ENCODE data around the gene FARS2. TPM values are rescaled to one million over a fixed set of nuclear protein-coding genes. Genes with fewer than 3 reads are reported as not detected.

The FARS2 gene
- total and polyA plus RNA-seq, 9 of the 15 experiments (the other 6 are each of a cell fraction or from before 2014, with no cell fraction given), result 16.5 to 62.2 (median 27.0) TPM

DNA sequence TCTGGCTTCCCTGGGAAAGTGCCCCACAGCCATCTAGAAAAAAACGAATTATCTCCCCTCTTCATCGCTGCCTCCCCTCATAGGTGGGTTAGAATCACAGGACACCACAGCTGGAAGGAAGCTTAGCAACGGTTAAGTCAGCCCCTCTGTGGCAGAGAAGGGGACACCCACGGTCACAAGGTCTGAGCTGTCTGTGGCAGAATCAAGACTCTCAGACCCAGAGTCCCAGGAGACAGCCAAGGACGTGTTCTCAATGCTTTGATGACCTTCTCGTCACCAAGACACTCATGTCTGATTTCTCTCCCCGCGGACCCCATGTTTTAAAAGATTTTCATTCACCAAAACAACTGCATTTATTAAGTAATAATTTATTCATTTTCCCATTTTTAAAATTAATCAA lies 523.9 kb downstream of the FARS2 start:
- Histone ChIP-seq H3K79me2 (ENCODE audit: control insufficient read depth, insufficient read depth, low read length) (no peaks in the 10 kb centered on the region), H3K4me2 (ENCODE audit: insufficient read depth, low read length) (no peak overlapping the region), H3K9me3 (replicated peaks; ENCODE audit: control insufficient read depth, insufficient read depth, low read depth, low read length) (no peaks in the 10 kb centered on the region), H3K9ac (ENCODE audit: insufficient read depth in 1 of 2, low read depth in 2 of 2, low read length in 2 of 2) (no peak overlapping the region), H3K36me3 (ENCODE audit: control insufficient read depth, insufficient read depth, low read length) (no peaks in the 10 kb centered on the region), H2AFZ (ENCODE audit: low read depth, low read length) (no peak overlapping the region), H3K9me1 (ENCODE audit: control insufficient read depth, insufficient read depth, low read length) (no peaks in the 10 kb centered on the region), H3K4me3 (no peak overlapping the region), H4K20me1 (replicated peaks; ENCODE audit: control insufficient read depth, insufficient read depth, low read length) (0 out of 2 replicates have a peak, but pooled peaks cover 4% of the 10 kb centered on the region), H3K27ac (ENCODE audit: extremely low read depth, low read depth, low read length) (no peak overlapping the region), H3K4me1 (replicated peaks in 1 of 2; ENCODE audit: control insufficient read depth in 2 of 2, insufficient read depth in 2 of 2, low read length in 2 of 2) (no peaks in the 10 kb centered on the region; a peak in 1 of 5 replicates), H3K27me3 (ENCODE audit: control insufficient read depth in 2 of 2, insufficient read depth in 2 of 2, low read length in 2 of 2) (peaks cover 54 to 73% of the 10 kb centered on the region in 2 experiments)
- intact Hi-C loops (cut with micrococcal nuclease), result no loop called here
- POLR2A ChIA-PET, result no interaction called here
- BruUV-seq (replicated peaks), result no TSS peak
- in situ Hi-C loops (cut with MboI), result no loop called here
- CTCF ChIA-PET (ENCODE audit: low intra/inter-chr PET ratio), result no interaction called here
- no peak for DNase-seq (ENCODE audit: extremely low read depth in 1 of 4, low spot score in 3 of 4)
- TF ChIP-seq MXD1 (CRISPR knock-in tag; IDR thresholded peaks at IDR 0.05; ENCODE audit: borderline replicate concordance, poor library complexity, severe bottlenecking), result no peak
- TF ChIP-seq SMC3 (conservative IDR thresholded peaks at IDR 0.05; ENCODE audit: insufficient read depth, low read depth, low read length), result no peak
- no peak for TF ChIP-seq ZNF668 (CRISPR knock-in tag; IDR thresholded peaks at IDR 0.05)
- no peak for TF ChIP-seq CCNT2 (IDR thresholded peaks at IDR 0.05; ENCODE audit: borderline replicate concordance, extremely low read depth, insufficient read length, low read depth, low read length)
- 0% methylated on average over 8 of the region's 8 CpGs for WGBS (ENCODE audit: insufficient coverage, low coverage, missing lambda C conversion rate)
- no peak for FAIRE-seq
- ATAC-seq, result no peak
